ENCODE results near the gene RPL31.

RPL31 gene

DNA sequence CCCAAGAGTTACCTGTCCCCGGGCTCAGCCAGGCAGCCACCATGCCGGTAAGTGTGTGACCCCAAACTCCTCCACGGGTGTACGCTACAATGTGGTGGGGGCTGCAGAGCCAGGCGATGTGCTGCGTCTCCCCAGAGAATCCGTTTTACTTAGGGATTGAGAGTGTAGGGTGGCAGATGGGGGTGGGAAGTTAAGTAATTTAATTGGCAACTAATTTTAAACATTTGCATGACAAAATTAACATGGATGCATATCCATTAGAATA lies 26.6 kb upstream of the RPL31 start:
- no peak for DNase-seq (ENCODE audit: low read depth)

DNA sequence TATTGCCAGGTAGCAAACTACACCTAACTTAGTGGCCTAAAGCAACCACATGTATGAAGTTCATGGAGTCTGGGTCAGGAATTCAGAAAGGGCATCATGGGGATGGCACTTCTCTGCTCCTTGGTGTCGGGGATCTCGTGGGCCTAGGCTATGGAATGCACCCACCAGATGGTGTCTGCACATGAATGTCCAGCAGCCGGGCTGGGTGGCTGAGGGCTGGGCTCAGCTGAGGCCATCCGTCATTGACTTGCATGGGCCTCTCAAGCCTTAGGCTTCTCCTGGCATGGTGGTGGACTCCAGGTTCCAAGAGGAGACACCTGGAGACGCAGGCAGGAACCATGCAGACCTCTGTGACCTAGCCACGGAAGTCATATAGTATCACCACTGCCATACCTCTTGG lies 26.0 kb upstream of the RPL31 start:
- no peak for DNase-seq (ENCODE audit: low read depth)

DNA sequence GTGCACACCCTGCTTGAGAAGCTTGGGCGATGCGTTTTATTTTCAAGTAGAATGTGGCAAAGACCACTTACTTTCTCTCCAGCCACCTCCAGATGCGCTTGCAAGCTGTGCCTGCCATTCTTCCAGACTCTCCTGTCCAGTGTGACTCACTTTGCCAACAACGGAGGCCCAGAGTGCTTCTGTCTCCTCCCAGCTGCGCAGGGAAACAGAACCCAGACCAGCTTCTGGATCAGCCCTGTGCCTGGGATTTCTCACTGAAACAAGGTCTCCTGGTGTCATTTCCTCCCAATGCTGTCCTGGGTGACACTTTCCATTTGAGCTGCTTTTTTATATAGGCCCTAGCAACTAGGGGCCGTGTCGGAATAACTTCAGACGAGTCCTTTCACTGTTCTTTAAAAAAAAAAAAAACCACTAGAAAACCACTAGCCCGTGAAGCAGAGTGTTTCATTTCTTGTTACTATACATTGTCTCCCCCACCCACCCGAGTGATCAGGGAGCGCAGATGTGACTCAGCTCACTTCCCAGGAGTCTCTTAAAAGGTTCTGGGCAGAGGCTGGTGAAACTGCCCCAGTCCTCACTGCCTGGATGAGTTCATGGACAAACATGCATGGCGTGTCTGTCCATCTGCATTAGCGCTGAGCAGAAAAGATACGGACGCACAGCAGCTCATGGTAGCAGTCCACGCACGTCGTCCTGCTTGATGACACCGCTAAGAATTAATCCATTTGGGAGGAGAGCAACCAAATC lies 25.3 kb upstream of the RPL31 start:
- DNase-seq (ENCODE audit: low read depth): no peak

DNA sequence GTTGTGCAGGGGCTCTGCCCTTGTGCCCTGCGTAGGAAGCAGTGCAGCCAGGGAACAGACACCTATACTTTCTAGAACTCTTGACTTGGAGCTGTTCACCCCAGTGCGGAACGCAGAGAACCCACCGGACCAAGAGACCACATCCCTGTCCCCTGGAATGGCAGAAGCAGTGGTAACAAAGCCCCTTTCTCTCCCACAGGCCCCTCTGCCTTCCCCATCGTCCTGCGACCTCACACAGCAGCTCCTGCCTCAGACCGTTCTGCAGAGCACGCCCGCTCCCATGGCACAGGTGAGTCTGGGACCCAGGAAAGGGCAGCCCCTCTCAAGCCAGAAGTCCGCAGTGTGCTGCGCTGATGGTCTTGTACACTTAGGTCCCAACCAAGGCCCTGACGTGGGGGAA lies 24.6 kb upstream of the RPL31 start:
- DNase-seq (ENCODE audit: low read depth): no peak

DNA sequence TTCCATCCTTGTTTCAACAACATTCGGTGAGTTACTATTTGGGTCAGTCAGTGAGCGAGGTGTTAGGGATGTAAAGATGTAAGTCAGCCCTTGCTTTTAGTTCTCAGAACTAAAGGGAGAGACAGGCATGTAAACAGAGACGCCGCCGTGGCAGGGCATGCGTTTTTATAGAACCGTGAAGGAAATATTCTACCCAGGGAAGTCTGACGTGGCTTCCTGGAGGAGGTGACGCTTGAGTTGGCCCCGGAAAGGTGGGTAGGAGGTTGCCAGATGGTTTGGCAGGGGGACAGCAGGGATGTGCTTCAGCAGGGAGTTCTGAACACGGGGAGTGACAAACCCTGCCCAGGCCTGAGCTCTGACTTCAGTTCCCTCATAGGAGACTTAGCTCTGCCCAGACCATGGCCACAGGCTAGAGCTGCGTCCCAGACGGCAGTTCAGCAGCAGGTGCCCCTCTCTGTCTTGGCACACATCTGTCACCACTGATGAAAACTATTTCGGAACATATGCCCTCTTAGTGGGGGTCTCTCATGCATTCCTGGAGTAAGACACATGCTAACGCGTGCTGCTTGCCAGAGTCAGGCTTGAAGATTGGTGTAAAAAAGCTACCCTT lies 23.4 kb upstream of the RPL31 start:
- DNase-seq (ENCODE audit: low read depth): no peak

DNA sequence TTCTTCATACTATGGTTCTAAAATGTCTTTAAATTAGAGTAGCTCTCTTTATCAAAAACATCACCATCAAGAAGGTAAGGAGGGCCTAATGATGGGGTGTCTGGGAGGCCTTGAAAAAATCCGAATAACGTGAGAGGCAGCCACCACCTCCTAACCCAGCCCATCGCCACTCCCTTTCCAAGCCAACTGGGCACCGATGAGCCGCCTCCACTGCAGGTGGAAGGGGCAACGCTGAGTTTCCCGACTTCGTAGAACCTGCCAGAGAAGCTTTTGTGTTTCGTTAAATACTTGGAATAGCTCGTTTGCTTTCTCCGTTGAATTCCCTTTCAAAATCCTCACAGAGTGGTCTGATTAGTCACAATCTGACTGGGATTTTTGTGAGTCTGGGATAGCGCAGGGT lies 22.0 kb upstream of the RPL31 start:
- no peak for DNase-seq (ENCODE audit: low read depth)

DNA sequence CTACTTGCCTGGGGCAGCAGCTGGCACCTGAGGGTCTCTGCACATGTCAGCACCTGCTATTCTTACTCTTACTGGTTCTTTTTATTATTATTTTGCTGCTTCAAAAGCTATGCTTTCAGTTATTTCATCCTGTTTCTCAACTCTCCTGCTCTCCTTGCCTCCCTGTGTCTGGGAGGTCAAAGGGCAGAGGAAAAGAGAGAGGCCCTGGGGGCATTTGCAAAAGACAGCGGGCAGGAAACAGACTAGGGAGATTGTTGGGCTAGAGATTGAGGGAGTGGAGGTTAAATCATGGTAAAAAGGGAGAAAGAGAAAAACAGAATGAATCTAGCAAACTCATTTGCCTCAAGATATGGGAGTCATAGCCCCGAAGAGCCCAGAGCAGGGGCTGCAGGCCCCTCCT lies 21.1 kb upstream of the RPL31 start:
- DNase-seq (ENCODE audit: low read depth): no peak

DNA sequence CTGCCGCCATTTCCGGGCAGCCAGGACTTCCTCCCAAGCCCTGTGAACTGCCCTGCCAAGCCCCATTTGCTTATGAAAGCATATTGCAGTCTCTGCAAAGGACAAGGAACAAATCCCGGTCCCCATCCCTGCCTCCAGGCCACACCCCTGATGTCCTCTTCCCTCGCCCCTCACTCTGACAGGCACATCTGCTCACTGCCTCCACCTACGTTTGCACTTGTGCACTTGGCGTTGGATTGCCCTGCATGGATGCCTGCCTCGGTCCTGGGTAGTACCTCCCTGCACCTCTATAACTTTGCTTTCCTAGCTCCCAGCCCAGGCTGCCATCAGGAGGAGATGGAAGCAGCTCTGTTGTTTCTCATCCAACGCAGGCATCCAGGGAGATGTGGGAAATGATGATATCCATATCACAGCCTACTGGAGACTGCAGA lies 19.6 kb upstream of the RPL31 start:
- no peak for DNase-seq (ENCODE audit: low read depth)

DNA sequence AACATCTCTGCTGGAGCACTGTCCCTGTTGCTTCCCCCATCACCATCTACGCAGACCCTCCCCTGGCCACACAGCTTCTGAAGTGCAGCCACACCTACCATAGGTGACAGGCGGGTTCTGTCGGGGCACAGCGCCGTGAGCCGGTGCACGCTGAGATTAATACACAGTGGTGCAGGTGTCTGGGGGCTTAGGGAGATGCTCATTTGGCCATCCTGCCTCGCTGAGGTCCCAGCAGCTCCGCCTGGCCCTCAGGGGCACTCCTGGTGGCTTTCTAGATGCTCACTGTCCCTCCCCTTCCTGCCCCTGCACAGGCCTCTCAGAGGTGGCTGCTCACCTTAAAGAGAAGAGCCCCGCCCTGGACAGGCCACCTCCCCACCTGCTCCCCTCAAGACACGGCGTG lies 18.9 kb upstream of the RPL31 start:
- DNase-seq (ENCODE audit: low read depth): no peak

DNA sequence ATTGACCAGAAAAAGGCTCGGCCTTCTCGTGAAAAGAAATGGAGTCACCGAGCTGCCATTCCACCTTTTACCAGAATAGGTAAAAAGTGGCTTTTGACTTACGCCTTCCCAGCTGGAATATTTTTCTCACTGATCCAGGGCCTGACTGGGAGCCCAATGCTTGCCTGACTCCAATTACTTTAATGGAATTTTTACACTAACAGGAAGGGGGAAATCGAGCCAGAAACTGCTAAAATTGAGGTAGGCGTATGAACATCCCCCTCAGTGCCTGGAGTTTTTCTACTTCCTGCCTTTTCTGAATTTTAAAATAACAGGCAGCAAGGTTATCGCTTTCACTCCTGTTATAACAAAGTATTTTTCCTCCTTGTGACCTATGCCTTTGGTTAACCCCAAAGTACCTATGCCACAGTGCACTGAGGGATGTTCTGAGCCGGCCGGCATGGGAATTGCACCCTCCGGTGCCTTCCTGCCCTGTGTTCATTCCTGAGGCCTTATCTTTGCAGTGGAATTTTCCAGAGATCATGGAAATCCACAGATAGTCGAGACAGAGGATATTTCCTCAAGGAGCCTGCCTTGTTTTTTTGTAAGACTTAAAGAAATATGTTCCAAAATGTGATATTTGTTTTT lies 18.3 kb upstream of the RPL31 start:
- DNase-seq (ENCODE audit: low read depth): no peak

DNA sequence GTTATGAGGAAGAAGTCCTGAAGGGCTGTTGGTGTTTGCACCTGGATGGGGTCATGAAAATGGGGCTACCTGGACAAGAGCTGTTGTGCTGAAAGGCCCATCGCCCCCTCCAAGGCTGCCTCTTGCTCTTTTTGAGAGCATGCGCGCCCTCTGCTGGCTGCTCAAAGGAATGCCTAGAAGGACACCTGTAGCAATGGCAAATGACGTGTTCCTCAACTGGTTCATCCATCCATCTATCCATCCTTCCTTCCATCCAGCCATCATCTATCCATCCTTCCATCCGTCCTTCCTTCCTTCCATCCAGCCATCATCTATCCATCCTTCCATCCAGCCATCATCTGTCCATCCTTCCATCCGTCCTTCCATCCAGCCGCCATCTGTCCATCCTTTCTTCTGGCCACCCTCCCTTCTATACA lies 17.2 kb upstream of the RPL31 start:
- DNase-seq (ENCODE audit: low read depth): peak; percentile 64

DNA sequence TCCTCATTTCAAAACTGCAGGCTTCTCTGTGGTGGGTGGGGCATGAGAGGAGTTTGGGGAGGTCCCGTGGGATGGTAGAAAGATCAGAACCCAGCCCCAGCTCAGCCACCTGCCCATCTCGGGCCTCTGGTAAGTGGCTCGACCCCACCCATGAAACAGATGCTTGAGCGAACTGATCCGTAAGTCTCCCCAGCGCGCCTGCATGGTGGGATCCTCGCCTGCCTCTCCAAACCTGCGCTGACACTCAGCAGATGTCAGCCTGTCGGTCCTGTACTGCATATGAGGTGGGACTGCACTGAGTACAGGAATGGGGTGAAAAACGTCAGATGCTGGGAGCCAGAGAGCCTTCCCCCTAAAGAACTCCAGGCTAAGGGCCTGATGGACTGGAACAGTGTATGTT lies 15.9 kb upstream of the RPL31 start:
- DNase-seq (ENCODE audit: low read depth): no peak

DNA sequence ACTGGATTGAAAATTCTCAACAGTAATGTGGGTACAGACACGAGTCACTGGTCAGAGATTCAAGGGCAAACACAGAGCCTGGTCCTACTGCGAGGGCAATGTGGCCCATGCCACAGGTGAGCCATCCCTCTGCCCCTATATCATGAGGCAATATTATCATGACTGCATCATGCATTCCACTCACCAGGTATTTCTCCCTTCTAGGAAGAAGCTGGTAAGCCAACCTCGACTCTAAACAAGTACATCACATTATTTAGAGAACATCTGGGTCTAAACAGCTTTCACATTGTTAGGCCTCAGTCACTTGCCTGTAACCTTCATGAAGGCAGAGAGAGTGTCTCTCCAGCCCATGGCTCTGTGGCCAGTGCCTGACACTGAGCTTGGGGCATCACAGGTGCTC lies 14.6 kb upstream of the RPL31 start:
- no peak for DNase-seq (ENCODE audit: low read depth)

DNA sequence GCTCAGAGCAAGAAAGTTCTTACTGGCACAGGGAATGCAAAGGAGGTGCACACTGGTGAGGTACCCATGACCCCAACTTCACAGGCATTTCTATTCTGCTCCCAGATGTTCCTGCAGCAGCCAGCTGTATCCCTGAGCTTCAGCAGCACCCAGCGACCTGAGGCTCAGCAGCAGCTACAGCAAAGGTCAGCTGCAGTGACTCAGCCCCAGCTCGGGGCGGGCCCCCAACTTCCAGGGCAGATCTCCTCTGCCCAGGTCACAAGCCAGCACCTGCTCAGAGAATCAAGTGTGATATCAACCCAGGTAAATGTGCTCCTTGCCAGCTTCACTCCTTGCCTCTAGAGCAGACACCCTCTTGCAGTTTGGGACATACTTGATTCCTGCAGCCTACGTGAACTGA lies 14.1 kb upstream of the RPL31 start:
- no peak for DNase-seq (ENCODE audit: low read depth)

DNA sequence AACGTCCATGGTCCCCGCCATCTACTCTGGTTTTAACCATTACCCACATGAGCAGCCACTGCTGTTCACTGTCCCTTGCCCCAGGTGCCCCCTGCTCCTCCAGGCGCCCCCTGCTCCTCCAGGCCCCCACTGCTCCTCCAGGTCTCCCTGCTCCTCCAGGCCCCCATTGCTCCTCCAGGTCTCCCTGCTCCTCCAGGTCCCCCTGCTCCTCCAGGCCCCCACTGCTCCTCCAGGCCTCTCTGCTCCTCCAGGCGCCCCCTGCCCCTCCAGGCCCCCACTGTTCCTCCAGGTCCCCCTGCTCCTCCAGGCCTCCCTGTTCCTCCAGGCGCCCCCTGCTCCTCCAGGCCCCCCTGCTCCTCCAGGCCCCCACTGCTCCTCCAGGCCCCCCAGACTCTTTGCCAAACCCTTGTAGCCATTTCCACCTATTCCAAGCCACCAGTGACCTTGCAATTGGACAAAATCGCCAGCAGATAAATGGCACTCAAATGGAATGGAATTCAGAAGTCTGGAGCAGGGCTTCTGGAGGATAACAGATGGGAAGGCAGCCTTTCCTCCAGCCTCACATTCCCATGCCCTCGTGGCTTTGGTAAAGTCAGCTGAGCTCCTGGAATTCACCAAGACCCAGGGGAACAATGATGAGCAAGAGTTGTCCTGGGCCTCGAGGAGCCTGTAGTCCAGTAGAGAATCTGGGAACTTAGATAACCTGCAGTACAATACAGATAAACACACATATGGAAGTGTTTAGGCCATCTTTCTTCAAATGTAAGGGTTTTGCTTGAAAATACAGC lies 13.3 kb upstream of the RPL31 start:
- DNase-seq (ENCODE audit: low read depth): no peak

DNA sequence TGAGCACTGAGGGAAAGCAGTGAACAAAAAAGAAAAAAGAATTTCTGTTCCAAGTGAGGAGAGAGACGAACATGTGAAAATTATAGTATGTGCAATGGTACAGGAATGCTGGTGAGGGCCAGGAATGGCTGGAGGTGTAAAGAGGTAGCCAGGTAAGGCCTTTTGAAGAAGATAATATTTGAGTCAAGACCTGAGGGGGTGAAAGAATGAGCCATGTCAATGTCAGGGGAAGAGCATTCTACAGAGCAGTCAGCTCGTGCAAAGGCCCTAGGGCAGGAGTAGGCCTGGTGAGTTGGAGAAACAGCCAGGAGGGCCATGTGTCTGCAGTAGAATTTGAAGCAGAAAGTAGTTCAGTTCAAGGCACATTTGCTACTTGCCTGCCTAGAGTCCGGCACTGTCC lies 12.4 kb upstream of the RPL31 start:
- no peak for DNase-seq (ENCODE audit: low read depth)

DNA sequence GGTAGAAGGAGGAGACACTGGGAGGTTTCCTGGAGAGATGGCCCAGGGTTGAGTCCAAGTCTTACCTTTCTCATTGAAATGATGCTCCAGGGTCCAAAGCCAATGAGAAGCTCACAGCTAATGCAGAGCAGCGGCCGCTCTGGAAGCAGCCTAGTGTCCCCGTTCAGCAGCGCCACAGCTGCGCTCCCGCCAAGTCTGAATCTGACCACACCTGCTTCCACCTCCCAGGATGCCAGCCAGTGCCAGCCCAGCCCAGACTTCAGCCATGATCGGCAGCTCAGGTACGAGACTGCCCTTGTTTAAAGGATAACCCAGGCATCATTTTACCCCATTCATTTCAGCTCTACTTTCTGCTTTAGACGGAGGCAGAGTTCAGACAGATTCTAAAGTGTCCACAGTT lies 11.9 kb upstream of the RPL31 start:
- no peak for DNase-seq (ENCODE audit: low read depth)

DNA sequence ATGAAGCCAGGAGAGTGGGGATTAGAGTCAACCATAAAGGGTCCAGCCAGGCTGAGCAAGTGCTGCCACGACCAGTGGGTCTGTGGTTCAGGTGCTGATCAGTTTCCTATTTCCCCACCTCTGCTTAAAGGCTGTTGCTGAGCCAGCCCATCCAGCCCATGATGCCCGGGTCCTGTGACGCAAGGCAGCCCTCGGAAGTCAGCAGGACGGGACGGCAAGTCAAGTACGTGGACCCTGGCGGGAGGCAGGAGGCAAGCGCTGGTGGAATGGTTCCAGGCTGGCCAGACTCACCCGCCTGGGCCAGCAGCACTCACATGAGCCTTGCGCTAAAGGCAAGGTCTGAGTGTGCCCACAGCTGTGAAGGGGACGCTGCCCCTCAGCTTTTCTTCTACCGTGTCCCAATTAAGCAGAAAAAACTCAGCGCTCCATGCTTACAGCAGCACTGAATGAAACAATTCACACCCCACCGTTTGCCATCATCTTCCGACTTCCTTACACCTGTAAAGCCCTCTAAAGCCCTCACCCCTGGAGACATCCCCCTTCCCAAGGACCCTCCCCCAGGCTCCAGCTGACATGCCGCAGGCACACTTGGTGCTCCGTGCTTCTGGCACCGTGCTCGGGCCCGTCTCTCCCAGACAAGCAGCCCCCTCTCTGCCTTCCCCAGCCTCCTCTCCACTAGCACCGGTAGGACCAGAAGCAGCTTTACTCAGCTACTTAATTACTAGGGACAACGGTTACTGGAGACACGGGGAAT lies 11.3 kb upstream of the RPL31 start:
- no peak for DNase-seq (ENCODE audit: low read depth)

DNA sequence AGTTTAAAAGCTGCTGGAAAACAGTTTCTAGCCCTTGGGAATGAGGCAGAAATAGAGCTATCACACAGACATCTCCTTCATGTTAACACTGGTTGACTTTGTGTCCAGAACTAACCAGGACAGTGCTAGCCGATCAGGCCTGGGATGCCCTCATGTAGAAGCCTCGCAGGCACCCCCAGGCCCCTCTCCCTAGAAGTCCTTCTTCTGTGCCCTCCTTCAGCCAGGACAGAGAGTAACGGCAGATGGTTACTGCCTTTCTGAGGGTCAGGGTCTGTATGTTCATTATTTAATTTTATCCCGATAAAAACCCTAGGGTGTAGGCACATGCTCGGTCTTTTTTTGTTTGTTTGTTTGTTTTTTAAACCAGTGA lies 10.7 kb upstream of the RPL31 start:
- no peak for DNase-seq (ENCODE audit: low read depth)

DNA sequence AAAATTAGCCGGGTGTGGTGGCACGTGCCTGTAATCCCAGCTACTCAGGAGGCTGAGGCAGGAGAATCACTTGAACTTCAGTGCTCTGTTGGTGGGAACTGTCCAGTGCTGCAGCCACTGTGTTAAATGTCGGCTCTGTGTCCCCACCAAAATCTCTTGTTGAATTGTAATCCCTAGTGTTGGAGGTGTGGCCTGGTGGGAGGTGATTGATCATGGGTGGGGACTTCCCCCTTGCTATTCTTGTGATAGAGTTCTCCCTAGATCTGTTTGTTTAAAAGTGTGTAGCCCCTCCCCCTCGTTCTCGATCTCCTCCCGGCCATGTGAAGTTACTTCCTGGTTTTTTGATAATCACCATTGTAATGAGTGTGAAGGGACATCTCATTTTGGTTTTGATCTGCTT lies 9.8 kb upstream of the RPL31 start:
- DNase-seq (ENCODE audit: low read depth): no peak

DNA sequence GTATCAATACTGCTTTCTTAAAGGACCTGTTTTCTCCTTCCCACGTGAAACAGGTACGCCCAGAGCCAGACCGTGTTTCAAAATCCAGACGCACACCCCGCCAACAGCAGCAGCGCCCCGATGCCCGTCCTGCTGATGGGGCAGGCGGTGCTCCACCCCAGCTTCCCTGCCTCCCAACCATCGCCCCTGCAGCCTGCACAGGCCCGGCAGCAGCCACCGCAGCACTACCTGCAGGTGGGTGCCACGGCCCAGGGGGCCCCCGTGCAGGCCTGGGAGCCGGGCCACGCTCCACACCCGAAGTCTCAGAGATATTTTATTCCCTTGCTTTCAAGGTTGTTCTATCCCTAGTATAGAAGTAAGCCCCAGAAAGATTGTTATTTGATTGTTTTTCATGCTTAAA lies 8.8 kb upstream of the RPL31 start:
- no peak for DNase-seq (ENCODE audit: low read depth)

DNA sequence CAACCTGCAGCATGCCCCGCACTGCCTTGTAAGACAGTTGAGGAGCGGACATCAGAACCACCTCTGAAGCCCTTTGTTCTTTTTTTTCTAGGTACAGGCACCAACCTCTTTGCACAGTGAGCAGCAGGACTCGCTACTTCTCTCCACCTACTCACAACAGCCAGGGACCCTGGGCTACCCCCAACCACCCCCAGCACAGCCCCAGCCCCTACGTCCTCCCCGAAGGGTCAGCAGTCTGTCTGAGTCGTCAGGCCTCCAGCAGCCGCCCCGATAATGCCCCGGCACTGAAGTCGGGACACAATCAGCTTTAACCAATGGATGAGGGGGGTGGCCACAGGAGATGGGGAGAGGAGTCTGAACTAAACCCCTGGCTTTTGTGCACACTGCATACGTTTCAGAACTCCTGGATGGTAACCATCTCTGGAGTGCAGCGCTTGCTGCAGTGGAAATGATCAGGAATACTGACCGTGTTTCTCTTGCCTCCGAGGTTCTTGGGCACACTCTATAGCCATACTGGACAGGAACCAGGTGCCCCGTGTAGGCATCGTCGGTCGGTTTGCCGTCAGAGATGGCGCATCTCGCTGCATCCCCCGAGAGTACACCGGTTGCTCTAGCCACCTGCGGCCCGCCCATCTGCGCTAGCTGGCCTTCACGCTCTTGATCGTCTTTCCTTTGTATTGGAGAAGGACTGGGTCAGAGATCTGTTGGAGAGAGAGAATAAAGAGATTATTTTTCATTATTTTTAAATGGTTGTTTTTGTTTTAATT lies 6.6 kb upstream of the RPL31 start:
- no peak for DNase-seq (ENCODE audit: low read depth)
